HepG2 (cell line): ENCODE results near the gene PPP2R5B. TPM values are rescaled to one million over a fixed set of nuclear protein-coding genes. Genes with fewer than 3 reads are reported as not detected.

Experiments used
- ATAC-seq: fragments of 200-7000 bp; cut with Tn5 transposase; 3 replicates; pipeline ENCODE4 v1.9.1; 2020; ENCODE audit warnings: mild to moderate bottlenecking, moderate library complexity
- BruUV-seq: library from RNA; stranded (reverse); fragments of 400-500 nt; replicated peaks from 2 replicates; lab custom pipeline; 2021; lab: Mats Ljungman, UMichigan
- CTCF ChIA-PET: fragments of 300-600 bp; formaldehyde crosslinking; extraction: SDS; loops from one replicate; lab custom pipeline; 2021; ENCODE audit warnings: low total read pairs, inconsistent platforms, low intra/inter-chr PET ratio; lab: Yijun Ruan, JAX
- POLR2A ChIA-PET: fragments of 350-600 bp; sonication (Branson Sonifier 250); formaldehyde crosslinking; loops from one replicate; lab custom pipeline; 2020; ENCODE audit warnings: antibody characterized with exemption, inconsistent platforms; lab: Yijun Ruan, JAX
- DNase-seq: peaks from one replicate; pipeline ENCODE4 v3.0.0-alpha.2; 2015; ENCODE audit warnings: low spot score
- FAIRE-seq: peaks from 3 replicates; lab custom pipeline; 2011; peaks lifted over from hg19 to GRCh38; lab: Jason Lieb, UNC
- H2AFZ ChIP-seq: one replicate; pipeline ENCODE4 v1.6.1; 2011; ENCODE audit warnings: low read length, inconsistent platforms
- H3K27ac ChIP-seq: fragments of 300-600 bp; 3 replicates; pipeline ENCODE4 v1.8.0; 2011; ENCODE audit warnings: mixed run types, mild to moderate bottlenecking, mixed read lengths, low read length, inconsistent platforms; ENCODE audit not compliant: insufficient read depth; ENCODE audit errors: extremely low read length
- H3K27me3 ChIP-seq, 2 experiments: fragments of 200-600 bp in 1 of 2; 2 replicates in 1 of 2; 3 replicates in 1 of 2; pipeline versions ENCODE4 v1.6.0 to v1.8.0; 2011; ENCODE audit warnings: low read length in 2 of 2, mild to moderate bottlenecking in 2 of 2, moderate library complexity in 2 of 2, inconsistent platforms in 1 of 2; ENCODE audit not compliant: insufficient read depth in 2 of 2, control insufficient read depth in 1 of 2
- H3K36me3 ChIP-seq, 2 experiments: fragments of 200-600 bp in 1 of 2; replicated peaks in 1 of 2; 2 replicates in 1 of 2; 3 replicates in 1 of 2; pipeline versions ENCODE4 v1.5.1 to v1.8.0; 2011; ENCODE audit warnings: low read length in 2 of 2, inconsistent platforms in 1 of 2; ENCODE audit not compliant: insufficient read depth in 2 of 2, control insufficient read depth in 1 of 2
- H3K4me1 ChIP-seq: 2 replicates; pipeline ENCODE4 v1.5.1; 2012; ENCODE audit warnings: low read length, inconsistent platforms; ENCODE audit not compliant: insufficient read depth
- H3K4me2 ChIP-seq: 2 replicates; pipeline ENCODE4 v1.6.0; 2011; ENCODE audit warnings: low read depth, low read length, inconsistent platforms
- H3K4me3 ChIP-seq, 3 experiments: fragments of 200-600 bp in 1 of 3; sonication (generic), shearing (Covaris generic) in 1 of 3; replicated peaks in 1 of 3; 2 replicates each; pipeline ENCODE4 v1.5.1; 2011 to 2016; ENCODE audit warnings: low read length in 3 of 3, inconsistent platforms in 2 of 3, low read depth in 2 of 3, mild to moderate bottlenecking in 2 of 3, control low read depth in 1 of 3, mixed read lengths in 1 of 3; ENCODE audit not compliant: insufficient read depth in 1 of 3
- H3K79me2 ChIP-seq: one replicate; pipeline ENCODE4 v1.6.1; 2011; ENCODE audit warnings: low read length, inconsistent platforms; ENCODE audit not compliant: insufficient read depth
- H3K9ac ChIP-seq: 2 replicates; pipeline ENCODE4 v1.6.0; 2011; ENCODE audit warnings: mild to moderate bottlenecking, low read depth, low read length, inconsistent platforms; ENCODE audit not compliant: insufficient read depth
- H3K9me3 ChIP-seq: 2 replicates; pipeline ENCODE4 v1.5.1; 2012; ENCODE audit warnings: mild to moderate bottlenecking, low read length
- H4K20me1 ChIP-seq: 2 replicates; pipeline ENCODE4 v1.6.0; 2011; ENCODE audit warnings: inconsistent platforms, mild to moderate bottlenecking, low read length, moderate library complexity; ENCODE audit not compliant: insufficient read depth
- ASH2L ChIP-seq: fragments of 300-600, 200-600 bp; sonication (generic); IDR thresholded peaks from 2 replicates; pipeline ENCODE4 v1.7.0; 2017; ENCODE audit warnings: low read depth, mild to moderate bottlenecking, moderate library complexity, mixed read lengths, low read length; ENCODE audit not compliant: insufficient read length
- BATF2 ChIP-seq: sonication (generic); formaldehyde crosslinking; IDR thresholded peaks from 2 replicates; pipeline ENCODE4 v1.8.0; 2022; ENCODE audit warnings: mild to moderate bottlenecking, missing genetic modification reagents, moderate library complexity
- CBX1 ChIP-seq: IDR thresholded peaks from one replicate; pipeline ENCODE4 v1.6.1; 2016; ENCODE audit warnings: antibody characterized with exemption, low read depth
- CERS6 ChIP-seq: sonication (generic); formaldehyde crosslinking; IDR thresholded peaks from 2 replicates; pipeline ENCODE4 v1.5.0; 2020; ENCODE audit warnings: missing genetic modification reagents
- GPN1 ChIP-seq: sonication (generic); formaldehyde crosslinking; IDR thresholded peaks from 2 replicates; pipeline ENCODE4 v1.5.1; 2020; ENCODE audit warnings: missing genetic modification reagents, borderline replicate concordance
- RFXANK ChIP-seq: IDR thresholded peaks from 2 replicates; pipeline ENCODE4 v1.6.1; 2016
- ZNF280D ChIP-seq: sonication (generic); formaldehyde crosslinking; IDR thresholded peaks from 2 replicates; pipeline ENCODE4 v1.5.1; 2020; ENCODE audit warnings: mild to moderate bottlenecking, missing genetic modification reagents
- ZNF451 ChIP-seq: sonication (generic); formaldehyde crosslinking; IDR thresholded peaks from 2 replicates; pipeline ENCODE4 v1.5.0; 2020; ENCODE audit warnings: mild to moderate bottlenecking, missing genetic modification reagents
- ZNF552 ChIP-seq: sonication (generic); formaldehyde crosslinking; IDR thresholded peaks from 2 replicates; pipeline ENCODE4 v1.9.0; 2022; ENCODE audit warnings: missing genetic modification reagents, mild to moderate bottlenecking, borderline replicate concordance
- ZNF687 ChIP-seq: sonication (generic); formaldehyde crosslinking; IDR thresholded peaks from 2 replicates; pipeline ENCODE4 v1.5.1; 2020; ENCODE audit warnings: mild to moderate bottlenecking, missing genetic modification reagents, moderate library complexity
- ZNF776 ChIP-seq: sonication (generic); formaldehyde crosslinking; IDR thresholded peaks from 2 replicates; pipeline ENCODE4 v1.4.0; 2020; ENCODE audit warnings: mild to moderate bottlenecking, missing genetic modification reagents
- ZNF879 ChIP-seq: sonication (generic); formaldehyde crosslinking; IDR thresholded peaks from 2 replicates; pipeline ENCODE4 v1.8.1; 2023; ENCODE audit warnings: missing genetic modification reagents
- WGBS: methylation state at CpG from one replicate; pipeline ENCODE4 v1.1.6; 2017; ENCODE audit warnings: low lambda C conversion rate; 5-methylcytosine and 5-hydroxymethylcytosine counted together
- in situ Hi-C: cut with HindIII; loops from 2 replicates; pipeline ENCODE4 v1.10.0; 2017; ENCODE audit warnings: low pct_unique_long_range_greater_than_20kb; ENCODE audit not compliant: extremely low pct_ligation_motif_present
- intact Hi-C: fragments of 100-400 bp; cut with micrococcal nuclease; formaldehyde crosslinking; loops from one replicate; pipeline ENCODE4 v1.10.0; 2022; ENCODE audit not compliant: unreplicated experiment
- polyA plus RNA-seq, 8 experiments: library from polyadenylated mRNA; depleted of rRNA in 3 of 8; stranded (reverse) in 7 of 8; unstranded in 1 of 8; fragments of >200 nt; fragmentation: Illumina TruSeq in 4 of 8; extraction: Trizol in 4 of 8; gene quantifications; 2 replicates each; pipeline versions ENCODE4 v1.2.1 to v1.2.3, GENCODE V29; 2011 to 2016; ENCODE audit warnings: low read depth in 4 of 8, missing spikeins in 1 of 8, mixed read lengths in 1 of 8; ENCODE audit not compliant: insufficient read depth in 1 of 8
- total RNA-seq, 5 experiments: library from RNA; depleted of rRNA; stranded (reverse); fragments of >200 nt; fragmentation: Illumina TruSeq; extraction: Trizol; gene quantifications; 2 replicates each; pipeline ENCODE4 v1.2.3, GENCODE V29; 2016; ENCODE audit warnings: low read depth in 1 of 5

Gene PPP2R5B
- total and polyA plus RNA-seq, 2 of the 13 experiments (the other 11 are each of a cell fraction or from before 2014, with no cell fraction given), result 2.3 to 8.3 TPM

DNA sequence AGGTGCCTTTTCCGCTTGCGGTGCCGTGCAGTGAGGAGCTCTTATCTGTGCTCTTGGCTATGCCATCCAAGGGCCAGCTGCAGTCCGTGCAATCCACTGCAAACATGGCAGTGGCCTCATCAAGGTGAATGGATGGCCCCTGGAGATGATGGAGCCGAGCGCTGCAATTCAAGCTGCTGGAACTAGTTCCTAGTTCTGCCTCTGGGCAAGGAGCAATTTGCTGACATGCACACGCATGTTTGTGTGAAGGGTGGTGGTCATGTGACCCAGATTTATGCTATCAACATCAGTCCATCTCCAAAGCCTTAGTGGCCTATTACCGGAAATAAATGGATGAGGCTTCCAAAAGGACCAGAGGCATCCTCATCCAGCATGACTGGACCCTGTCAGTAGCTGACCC, 43.0 kb upstream of the PPP2R5B start:
- FAIRE-seq (no peak), DNase-seq (no peak), ATAC-seq (no peak)
- no peak overlapping the region for H2AFZ ChIP-seq
- no peak overlapping the region for H3K4me3 ChIP-seq
- POLR2A ChIA-PET, result interaction anchor here (1.2 to 10.4 kb wide), 2 partner anchors 7 to 8 kb away, joined by 3 to 132 read pairs; no protein-coding TSS in a partner anchor
- in situ Hi-C loops, result no loop called here
- intact Hi-C loops, result no loop called here
- no peaks in the 10 kb centered on the region; a peak in 1 of 5 replicates for H3K27me3 ChIP-seq
- H3K36me3 ChIP-seq, result no peaks in the 10 kb centered on the region
- 70% methylated on average over 8 of the region's 8 CpGs for WGBS
- peaks cover 62% of the 10 kb centered on the region for H3K4me1 ChIP-seq
- no TSS peak for BruUV-seq
- H3K79me2 ChIP-seq, result peaks cover 18% of the 10 kb centered on the region
- no peak overlapping the region for H3K9ac ChIP-seq
- no peaks in the 10 kb centered on the region for H3K9me3 ChIP-seq
- CTCF ChIA-PET, result no interaction called here
- H4K20me1 ChIP-seq, result no peaks in the 10 kb centered on the region
- TF ChIP-seq CBX1 (no peak), BATF2 (CRISPR knock-in tag) (no peak), ZNF280D (CRISPR knock-in tag) (no peak), ZNF879 (no peak), CERS6 (no peak), ZNF776 (CRISPR knock-in tag) (no peak), ASH2L (no peak), GPN1 (no peak), ZNF687 (no peak), ZNF552 (CRISPR knock-in tag) (no peak), RFXANK (no peak), ZNF451 (CRISPR knock-in tag) (no peak)
- no peak overlapping the region for H3K27ac ChIP-seq
- no peak overlapping the region for H3K4me2 ChIP-seq
